T-helper 1 cell treated with Interleukin-12 subunit alpha and Interleukin-12 subunit beta and Interleukin-4 antibody, amounts not matched to agents 30 μg/mL and 1 μg/mL, for 36 hours (primary cell): ENCODE results near the gene DTNB.
A peak's percentile ranks its signal among the peaks of the same experiment; 100 is the strongest.

ENCODE experiments used
- H3K27ac Mint-ChIP-seq: one replicate; pipeline ENCODE4 v1.8.0; 2021; ENCODE audit warnings: mild to moderate bottlenecking, mixed read lengths
- H3K27me3 Mint-ChIP-seq: one replicate; pipeline ENCODE4 v1.8.0; 2021; ENCODE audit warnings: low read depth, mixed read lengths
- H3K36me3 Mint-ChIP-seq: one replicate; pipeline ENCODE4 v1.8.0; 2021; ENCODE audit warnings: low read depth, mixed read lengths
- H3K4me1 Mint-ChIP-seq: one replicate; pipeline ENCODE4 v1.8.0; 2021; ENCODE audit warnings: low read depth, mixed read lengths
- H3K4me3 Mint-ChIP-seq: one replicate; pipeline ENCODE4 v1.8.0; 2021; ENCODE audit warnings: mild to moderate bottlenecking, moderate library complexity, mixed read lengths
- H3K9me3 Mint-ChIP-seq: one replicate; pipeline ENCODE4 v1.8.0; 2021; ENCODE audit warnings: mixed read lengths

DTNB gene

DNA sequence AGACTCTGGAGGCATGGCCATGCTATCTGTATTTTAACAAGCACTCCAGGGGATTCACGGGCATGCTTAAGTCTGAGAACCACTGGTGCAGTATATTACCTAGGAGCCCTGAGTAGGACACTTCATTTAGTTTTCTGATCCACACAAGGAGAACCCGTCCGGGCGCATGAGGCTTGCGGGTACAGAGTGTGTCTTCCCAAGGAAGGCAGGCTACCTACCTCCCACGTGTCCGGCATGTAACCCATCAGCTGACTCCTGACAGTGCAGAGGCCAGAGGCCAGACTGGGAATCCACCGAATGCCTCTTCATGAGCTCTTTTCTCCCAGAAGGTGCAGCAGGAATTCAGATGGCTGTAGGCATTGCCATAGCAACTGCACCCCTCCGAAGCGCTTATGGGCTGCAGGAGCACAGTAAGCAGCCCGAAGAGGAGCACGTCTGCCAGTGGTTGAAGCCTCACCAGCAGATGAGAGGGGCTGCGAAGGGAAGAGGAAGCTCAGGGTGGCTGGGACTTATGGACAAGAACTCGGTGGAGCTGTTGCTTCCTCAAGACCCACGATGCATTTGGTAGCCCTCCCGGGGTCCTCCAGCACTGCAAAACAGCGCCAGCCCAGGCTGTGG lies 297.9 kb downstream of the DTNB start:
- Mint-ChIP-seq H3K4me1 (peaks cover 32% of the 10 kb centered on the region), H3K36me3 (peaks cover 2% of the 10 kb centered on the region), H3K27me3 (no peaks in the 10 kb centered on the region), H3K9me3 (no peaks in the 10 kb centered on the region), H3K27ac (no peak overlapping the region), H3K4me3 (no peak overlapping the region)

DNA sequence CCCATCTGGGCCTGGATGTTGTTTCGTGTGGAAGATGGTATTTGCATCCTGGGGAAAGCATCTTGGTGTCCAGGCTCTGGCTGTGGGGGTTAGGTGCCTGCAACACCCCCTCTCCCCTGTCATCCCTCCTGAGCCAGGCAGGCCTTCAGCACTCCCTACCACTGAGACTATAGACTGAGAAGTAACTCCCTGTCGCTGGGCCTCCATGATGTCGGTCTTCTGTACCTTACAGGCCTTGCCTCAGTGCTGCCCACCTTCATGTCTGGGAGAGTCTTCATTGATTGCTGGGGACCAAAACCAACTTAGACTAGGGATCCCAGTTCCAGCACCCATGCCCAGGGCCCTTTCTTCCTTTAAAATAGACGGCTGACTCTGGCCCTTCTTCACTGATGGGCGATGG lies 298.6 kb downstream of the DTNB start:
- H3K27ac Mint-ChIP-seq = no peak overlapping the region
- H3K4me1 Mint-ChIP-seq = peaks cover 31% of the 10 kb centered on the region
- H3K4me3 Mint-ChIP-seq = no peak overlapping the region
- H3K36me3 Mint-ChIP-seq = peaks cover 2% of the 10 kb centered on the region
- H3K27me3 Mint-ChIP-seq = no peaks in the 10 kb centered on the region
- H3K9me3 Mint-ChIP-seq = no peaks in the 10 kb centered on the region

DNA sequence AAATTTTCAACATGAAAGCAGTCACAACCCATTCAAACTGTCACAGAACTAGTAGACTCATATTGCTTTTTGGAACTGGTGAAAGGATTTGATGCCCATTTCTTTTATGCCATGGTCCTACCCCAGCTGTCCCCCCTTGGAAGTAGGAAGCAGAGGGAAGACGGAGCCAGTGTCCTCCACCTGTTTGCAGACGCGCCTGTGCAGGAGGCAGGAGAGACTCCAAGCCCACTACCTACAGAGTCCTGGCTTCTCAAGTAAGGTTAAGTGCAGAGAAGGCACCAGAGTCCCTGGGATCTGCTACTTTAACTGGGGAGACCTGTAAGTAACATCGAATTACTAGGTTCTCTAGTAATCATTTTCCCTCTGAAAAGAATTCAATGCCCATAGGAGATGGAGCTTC lies 299.0 kb downstream of the DTNB start:
- Mint-ChIP-seq H3K9me3 (no peaks in the 10 kb centered on the region), H3K27me3 (no peaks in the 10 kb centered on the region), H3K36me3 (peaks cover 2% of the 10 kb centered on the region), H3K27ac (peak overlapping the region; percentile 43), H3K4me1 (peaks cover 29% of the 10 kb centered on the region), H3K4me3 (no peak overlapping the region)

DNA sequence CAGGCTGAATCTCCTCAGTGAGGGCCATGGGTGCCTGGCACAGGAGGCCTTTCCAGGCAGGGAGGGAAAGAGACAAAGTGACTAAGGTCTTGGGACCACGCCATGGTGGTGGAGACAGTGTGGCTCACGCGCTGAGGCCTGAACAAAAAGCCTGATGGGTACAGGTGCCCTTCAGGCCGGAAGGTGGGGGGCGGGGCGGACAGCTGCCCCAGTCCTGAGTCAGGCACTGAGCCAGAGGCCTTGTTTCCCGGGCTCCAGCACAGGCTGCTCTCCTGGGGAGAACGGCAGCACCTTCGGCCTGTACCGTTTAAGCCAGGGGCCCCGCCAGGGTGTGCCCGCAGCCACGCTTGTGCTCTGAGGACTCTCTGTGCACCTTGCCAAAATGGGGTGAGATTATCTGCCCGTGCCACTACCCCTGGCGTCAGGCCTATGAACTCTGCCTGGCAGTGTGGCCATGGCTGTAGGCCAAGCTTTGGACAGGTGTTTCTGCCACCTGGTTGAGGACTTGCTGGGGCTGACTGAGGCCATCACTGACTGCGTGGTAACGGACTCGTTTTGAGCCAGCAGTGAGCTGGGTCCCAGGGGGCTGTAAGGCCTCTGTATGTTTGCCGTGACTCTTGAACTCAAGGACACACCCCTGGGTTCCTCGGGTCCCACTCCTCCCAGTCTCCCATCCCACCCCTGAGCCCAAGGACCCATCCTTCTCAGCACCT lies 300.0 kb downstream of the DTNB start:
- H3K4me3 Mint-ChIP-seq = no peak overlapping the region
- no peak overlapping the region for H3K27ac Mint-ChIP-seq
- H3K27me3 Mint-ChIP-seq = no peaks in the 10 kb centered on the region
- H3K36me3 Mint-ChIP-seq = peaks cover 2% of the 10 kb centered on the region
- H3K4me1 Mint-ChIP-seq = peaks cover 20% of the 10 kb centered on the region
- H3K9me3 Mint-ChIP-seq = no peaks in the 10 kb centered on the region

DNA sequence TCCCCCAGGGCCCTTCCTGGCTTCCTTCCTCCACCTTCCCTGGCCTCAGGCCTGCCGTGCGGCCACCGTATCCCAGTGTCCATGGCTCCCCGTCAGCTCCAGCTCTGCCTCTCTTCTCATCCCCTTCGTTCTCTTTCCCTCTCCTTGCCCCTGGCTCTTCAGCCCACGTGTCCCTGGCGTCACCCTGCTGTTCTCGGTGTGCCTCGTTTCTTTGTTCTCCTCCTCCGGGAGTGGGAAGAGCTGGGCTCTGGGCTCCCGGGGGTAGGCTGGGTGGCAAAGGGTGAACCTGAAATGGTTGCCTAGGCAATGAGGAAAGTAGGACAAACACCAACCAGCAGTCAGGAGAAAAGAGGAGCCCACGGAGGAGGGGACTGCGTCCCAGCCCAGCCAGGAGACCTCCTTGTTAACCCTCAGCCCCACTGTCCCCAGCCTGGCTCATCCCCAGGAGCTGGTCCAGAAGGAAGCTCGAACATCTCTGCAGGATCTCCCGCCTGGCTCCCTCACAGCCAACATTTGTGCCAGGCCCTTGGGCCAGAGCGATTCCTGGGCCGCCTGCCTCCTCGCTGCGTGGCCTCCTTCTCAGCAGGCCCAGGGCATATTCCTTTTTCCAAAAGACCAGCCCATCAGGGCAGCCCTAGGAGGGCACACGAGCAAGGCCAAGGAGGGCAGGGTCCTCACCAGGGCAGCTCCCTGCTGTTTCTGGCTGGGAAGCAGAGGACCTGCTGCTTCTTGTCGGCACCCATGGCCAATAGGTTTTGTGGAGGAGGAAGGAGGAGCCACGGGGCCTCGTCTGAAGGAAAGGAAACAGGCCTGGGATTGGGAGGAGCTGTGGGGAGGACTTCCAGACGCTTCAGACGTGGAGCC lies 300.7 kb downstream of the DTNB start:
- Mint-ChIP-seq H3K27ac (no peak overlapping the region), H3K9me3 (no peaks in the 10 kb centered on the region), H3K4me3 (no peak overlapping the region), H3K4me1 (peaks cover 16% of the 10 kb centered on the region), H3K36me3 (peaks cover 2% of the 10 kb centered on the region), H3K27me3 (no peaks in the 10 kb centered on the region)

DNA sequence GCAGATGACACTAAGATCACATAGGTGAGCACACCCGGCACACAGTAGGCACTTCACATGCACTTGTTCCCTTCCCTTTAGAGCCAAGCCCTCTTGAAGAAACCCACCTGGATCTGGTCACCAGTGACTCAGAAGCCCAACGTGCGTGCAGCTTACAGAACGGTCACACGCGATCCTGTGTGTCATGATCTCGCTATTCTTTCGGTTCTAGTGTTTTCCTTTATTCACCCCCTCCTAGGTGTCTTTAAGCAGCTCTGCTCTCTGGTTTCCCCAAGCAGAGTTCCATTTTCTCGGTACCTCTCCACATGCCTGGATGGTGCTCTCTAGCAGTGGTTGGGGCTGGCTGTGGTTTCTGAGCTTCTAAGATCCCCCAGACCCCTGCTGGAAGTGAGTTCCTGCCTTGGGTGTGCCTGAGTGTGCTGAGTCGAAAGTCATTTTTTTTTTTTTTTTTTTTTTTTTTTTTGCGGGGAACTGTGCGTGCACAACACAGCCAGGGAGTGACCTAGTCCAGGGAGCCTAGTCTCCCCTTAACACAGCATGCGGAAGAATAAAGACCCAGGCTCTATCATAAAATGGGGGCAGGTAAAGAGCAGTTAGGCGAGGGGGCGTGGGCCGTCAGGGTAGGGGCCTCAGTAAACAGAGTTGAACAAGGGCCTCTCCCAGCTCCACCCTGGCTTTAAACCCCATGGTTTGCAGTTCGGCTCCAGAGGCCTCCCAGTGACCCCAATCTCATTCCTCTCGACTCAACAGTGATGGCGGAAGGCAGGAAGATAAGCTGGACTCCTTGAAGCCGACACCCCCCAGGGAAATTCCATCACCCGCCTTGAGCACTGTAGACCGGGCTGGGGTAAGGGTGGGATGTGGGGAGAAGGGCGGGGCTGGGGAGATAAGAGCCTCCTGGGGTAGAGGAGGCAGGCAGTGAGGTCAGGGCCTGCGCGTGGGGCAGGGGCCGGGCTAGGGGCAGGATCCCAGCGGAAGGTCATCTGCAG lies 301.8 kb downstream of the DTNB start:
- H3K27ac Mint-ChIP-seq = no peak overlapping the region
- H3K4me1 Mint-ChIP-seq = peaks cover 8% of the 10 kb centered on the region

DNA sequence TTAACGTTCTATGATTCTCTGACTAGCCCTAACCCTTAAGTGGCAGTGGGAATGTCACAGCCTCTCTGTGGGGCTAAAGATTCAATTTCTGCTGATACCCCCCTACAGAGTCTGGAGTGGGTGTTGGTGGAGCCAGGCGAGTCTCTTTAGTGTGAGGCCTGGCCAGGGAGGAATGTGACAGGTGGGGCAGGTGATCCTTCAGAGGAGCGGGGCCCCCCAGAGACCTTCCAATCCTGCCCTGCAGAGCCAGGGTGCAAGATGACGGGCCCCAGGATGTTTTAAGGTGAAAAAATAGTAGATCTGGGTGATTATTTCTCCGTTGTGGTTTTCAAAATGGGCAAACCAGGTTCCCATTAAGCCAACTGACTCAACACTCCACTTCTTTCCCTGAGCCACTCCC lies 303.5 kb downstream of the DTNB start:
- H3K4me1 Mint-ChIP-seq = peaks cover 2% of the 10 kb centered on the region
- no peaks in the 10 kb centered on the region for H3K36me3 Mint-ChIP-seq
- no peak overlapping the region for H3K27ac Mint-ChIP-seq
- no peaks in the 10 kb centered on the region for H3K27me3 Mint-ChIP-seq
- no peak overlapping the region for H3K4me3 Mint-ChIP-seq
- no peaks in the 10 kb centered on the region for H3K9me3 Mint-ChIP-seq

More for the DNA sequence above, 301.8 kb downstream of the DTNB start:
- H3K27me3 Mint-ChIP-seq = no peaks in the 10 kb centered on the region
- no peak overlapping the region for H3K4me3 Mint-ChIP-seq
- H3K36me3 Mint-ChIP-seq = no peaks in the 10 kb centered on the region
- no peaks in the 10 kb centered on the region for H3K9me3 Mint-ChIP-seq

DNA sequence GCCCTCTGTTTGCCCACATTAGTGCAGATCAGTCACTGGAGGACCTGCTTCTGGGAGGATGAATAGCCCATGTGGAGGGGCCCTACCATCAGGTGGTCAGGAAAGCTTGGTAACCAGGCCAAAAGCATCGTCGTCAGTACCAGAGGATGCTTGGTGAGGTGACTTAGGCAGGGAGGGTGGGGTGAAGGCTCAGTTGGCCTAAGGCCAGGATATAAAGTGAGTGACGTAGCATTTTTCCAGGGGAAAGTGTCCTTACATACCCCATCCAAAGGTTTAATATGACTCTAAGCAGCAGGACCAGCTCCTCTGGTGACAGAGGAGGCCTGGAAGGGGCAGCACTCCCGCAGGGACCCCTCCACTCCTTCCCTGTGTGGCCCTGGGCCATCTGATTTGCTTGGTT lies 303.9 kb downstream of the DTNB start:
- no peaks in the 10 kb centered on the region for H3K36me3 Mint-ChIP-seq

DNA sequence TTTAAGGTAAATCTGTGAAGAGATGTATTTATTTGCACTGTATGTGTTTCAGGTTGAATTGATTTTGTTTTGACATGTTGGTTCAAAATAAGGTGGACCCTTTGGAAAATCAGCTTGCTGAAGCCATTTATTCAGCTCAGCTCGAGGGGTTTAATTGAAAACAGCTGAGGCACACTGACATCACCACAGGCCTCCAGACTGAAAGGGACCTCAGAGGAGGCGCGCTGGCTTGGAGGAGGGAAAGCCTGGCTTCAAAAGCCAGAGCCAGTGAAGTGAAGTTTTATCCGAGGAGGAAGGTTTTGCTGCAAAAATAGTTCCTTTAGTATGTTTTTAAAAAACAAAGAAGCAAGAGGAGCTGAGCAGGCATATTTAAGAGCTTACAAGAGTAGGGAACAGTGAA lies 304.7 kb downstream of the DTNB start:
- Mint-ChIP-seq H3K4me3 (no peak overlapping the region), H3K36me3 (no peaks in the 10 kb centered on the region), H3K4me1 (peaks cover 4% of the 10 kb centered on the region), H3K27me3 (no peaks in the 10 kb centered on the region), H3K9me3 (no peaks in the 10 kb centered on the region), H3K27ac (no peak overlapping the region)

More for the DNA sequence above, 303.9 kb downstream of the DTNB start:
- H3K4me1 Mint-ChIP-seq = peaks cover 2% of the 10 kb centered on the region
- H3K27me3 Mint-ChIP-seq = no peaks in the 10 kb centered on the region
- H3K4me3 Mint-ChIP-seq = no peak overlapping the region
- H3K9me3 Mint-ChIP-seq = no peaks in the 10 kb centered on the region
- H3K27ac Mint-ChIP-seq = no peak overlapping the region

DNA sequence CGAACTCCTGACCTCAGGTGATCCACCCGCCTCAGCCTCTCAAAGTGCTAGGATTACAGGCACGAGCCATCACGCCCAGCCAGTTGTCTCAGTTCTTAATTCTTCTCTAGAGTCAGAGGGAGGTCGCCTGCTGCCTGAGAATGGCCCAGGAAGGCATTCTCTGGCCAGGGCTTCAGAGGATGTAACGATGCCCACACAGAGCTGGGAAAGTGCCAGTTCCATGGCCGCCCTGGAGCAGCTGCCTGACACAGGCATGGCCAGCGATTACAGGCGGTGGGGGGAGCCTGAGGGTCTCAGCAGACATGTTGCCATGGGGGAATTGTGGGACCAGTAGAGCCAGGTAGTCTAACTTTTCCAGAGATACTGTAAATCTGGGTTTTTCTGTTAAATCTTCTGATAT lies 306.1 kb downstream of the DTNB start:
- no peaks in the 10 kb centered on the region for H3K9me3 Mint-ChIP-seq
- no peaks in the 10 kb centered on the region for H3K36me3 Mint-ChIP-seq
- H3K4me3 Mint-ChIP-seq = no peak overlapping the region
- peaks cover 8% of the 10 kb centered on the region for H3K4me1 Mint-ChIP-seq
- H3K27me3 Mint-ChIP-seq = no peaks in the 10 kb centered on the region
- no peak overlapping the region for H3K27ac Mint-ChIP-seq

DNA sequence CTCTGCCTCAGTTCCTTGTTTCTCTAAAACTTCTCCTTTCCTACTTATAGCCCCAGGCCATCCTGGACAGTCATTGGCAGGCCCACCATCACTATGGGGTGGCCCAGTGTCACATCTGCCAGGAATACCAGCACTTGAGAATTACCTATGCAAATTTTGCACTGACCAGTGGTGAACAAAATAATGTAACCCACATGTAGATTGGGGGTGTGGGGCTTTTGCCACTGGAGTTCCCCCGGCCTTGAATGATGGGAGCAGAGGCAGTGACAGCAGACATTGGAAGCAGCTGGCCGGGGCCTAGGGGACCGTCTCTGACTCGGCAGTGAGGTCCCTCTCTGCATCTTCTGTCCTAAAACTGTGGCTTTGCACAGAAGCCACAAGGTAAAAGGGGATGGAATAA lies 306.7 kb downstream of the DTNB start:
- Mint-ChIP-seq H3K4me1 (peaks cover 12% of the 10 kb centered on the region), H3K27ac (no peak overlapping the region), H3K4me3 (no peak overlapping the region), H3K27me3 (no peaks in the 10 kb centered on the region), H3K36me3 (no peaks in the 10 kb centered on the region), H3K9me3 (no peaks in the 10 kb centered on the region)

DNA sequence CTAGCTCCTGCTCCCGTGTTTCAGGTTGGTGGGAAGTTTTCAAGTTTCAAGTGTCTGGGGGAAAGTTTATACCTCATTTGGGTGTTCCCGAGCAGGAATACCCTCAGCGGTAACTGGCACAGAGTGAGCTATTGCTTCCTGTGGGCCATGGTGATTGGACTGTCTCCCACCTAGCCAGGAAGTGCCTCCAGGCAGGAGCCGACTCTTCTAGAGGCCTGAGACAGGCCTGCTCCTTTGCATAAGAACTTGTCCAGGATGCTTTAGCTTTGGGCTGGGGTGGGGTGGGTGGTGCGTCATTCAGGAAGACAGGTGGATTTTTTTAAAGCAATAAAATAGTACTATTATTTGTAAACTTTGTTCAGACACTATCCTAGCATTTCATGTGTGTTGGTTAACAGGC lies 308.1 kb downstream of the DTNB start:
- Mint-ChIP-seq H3K9me3 (no peaks in the 10 kb centered on the region), H3K4me1 (peaks cover 13% of the 10 kb centered on the region), H3K36me3 (no peaks in the 10 kb centered on the region), H3K27ac (no peak overlapping the region), H3K4me3 (no peak overlapping the region), H3K27me3 (no peaks in the 10 kb centered on the region)

DNA sequence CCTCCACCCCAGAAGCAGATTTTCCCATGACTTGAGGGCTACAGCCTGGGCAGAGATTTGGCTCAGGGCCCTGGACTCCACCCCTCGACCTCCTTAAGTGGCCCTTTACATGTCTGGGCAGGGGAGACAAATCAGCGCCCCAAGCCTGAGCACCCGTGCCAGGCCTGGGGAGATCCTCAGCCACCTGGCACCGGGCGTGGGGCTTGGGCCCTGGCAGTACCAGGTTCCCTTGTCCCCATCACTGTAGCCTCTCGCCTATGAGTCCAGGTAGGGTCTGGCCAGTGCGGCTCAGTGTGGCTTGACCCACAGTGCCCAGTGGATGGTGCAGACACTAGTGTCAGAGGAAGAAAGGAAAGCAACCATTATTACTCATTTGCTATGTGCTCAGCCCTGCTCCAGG lies 309.6 kb downstream of the DTNB start:
- Mint-ChIP-seq H3K27ac (no peak overlapping the region), H3K4me1 (peaks cover 12% of the 10 kb centered on the region), H3K27me3 (no peaks in the 10 kb centered on the region), H3K9me3 (no peaks in the 10 kb centered on the region), H3K4me3 (no peak overlapping the region), H3K36me3 (no peaks in the 10 kb centered on the region)
